DOHH2 (cell line): ENCODE results near the gene OR14K1.
"Not testable (repeated sequence)": the region's sequence is repeated elsewhere in the genome, so short reads cannot be mapped to it uniquely, and the experiment has no call there.

Source experiments
- CTCF ChIP-seq: fragments of 200-600 bp; sonication (generic); IDR thresholded peaks from one replicate; pipeline ENCODE4 v1.5.1; 2014; ENCODE audit warnings: antibody characterized with exemption, mild to moderate bottlenecking, low read depth, low read length; ENCODE audit not compliant: poor library complexity, severe bottlenecking
- EZH2phosphoT487 ChIP-seq: fragments of 200-600 bp; sonication (generic); IDR thresholded peaks from 2 replicates; pipeline ENCODE4 v1.6.1; 2017; ENCODE audit warnings: borderline replicate concordance, mild to moderate bottlenecking, antibody characterized with exemption, low read length, moderate library complexity, mixed read lengths

GRCh38 chr1:247742215-247742760 lies 3.9 kb downstream of the OR14K1 start:
- not testable (repeated sequence) for TF ChIP-seq CTCF, EZH2phosphoT487
